Neural crest cell (in vitro differentiated cells): ENCODE data around the gene CACNA2D3. TPM values are rescaled to one million over a fixed set of nuclear protein-coding genes. Genes with fewer than 3 reads are reported as not detected.

Experiments
- DNase-seq: peaks from one replicate; pipeline ENCODE4 v3.0.0; 2021; ENCODE audit warnings: low read depth, mixed read lengths, low spot score
- H3K27ac Mint-ChIP-seq: one replicate; pipeline ENCODE4 v1.8.0; 2021; ENCODE audit warnings: mild to moderate bottlenecking, mixed read lengths; ENCODE audit not compliant: unreplicated experiment
- H3K27me3 Mint-ChIP-seq: 2 replicates; pipeline ENCODE4 v1.8.0; 2021; ENCODE audit warnings: low read depth, mild to moderate bottlenecking, mixed read lengths
- H3K36me3 Mint-ChIP-seq: 2 replicates; pipeline ENCODE4 v1.8.0; 2021; ENCODE audit warnings: low read depth, mild to moderate bottlenecking, mixed read lengths
- H3K4me1 Mint-ChIP-seq: 2 replicates; pipeline ENCODE4 v1.8.0; 2021; ENCODE audit warnings: mixed read lengths
- H3K4me3 Mint-ChIP-seq: one replicate; pipeline ENCODE4 v1.8.0; 2021; ENCODE audit warnings: mild to moderate bottlenecking, mixed read lengths
- H3K9me3 Mint-ChIP-seq: 2 replicates; pipeline ENCODE4 v1.8.0; 2021; ENCODE audit warnings: mixed read lengths
- CTCF ChIP-seq: fragments of 200-600 bp; sonication (generic); conservative IDR thresholded peaks from 2 replicates; pipeline ENCODE4 v1.5.0; 2021; ENCODE audit warnings: antibody characterized with exemption, mild to moderate bottlenecking
- total RNA-seq: library from RNA; stranded (reverse); gene quantifications from 2 replicates; pipeline ENCODE4 v1.2.1, GENCODE V29; 2021

CACNA2D3 gene
- total RNA-seq, 1 donor from 2014 or later, result 0.82 TPM

GRCh38 chr3:54169524-54169923 lies 47.2 kb downstream of the CACNA2D3 start:
- Mint-ChIP-seq H3K36me3 (no peaks in the 10 kb centered on the region), H3K27me3 (no peaks in the 10 kb centered on the region), H3K4me3 (no peak overlapping the region), H3K27ac (no peak overlapping the region), H3K9me3 (no peaks in the 10 kb centered on the region), H3K4me1 (no peaks in the 10 kb centered on the region)
- no peak for TF ChIP-seq CTCF
- DNase-seq, result no peak

- peaks cover 5% of the 10 kb centered on the region for H3K27me3 Mint-ChIP-seq
- DNase-seq, result no peak
- H3K4me1 Mint-ChIP-seq, result no peaks in the 10 kb centered on the region
- H3K36me3 Mint-ChIP-seq, result no peaks in the 10 kb centered on the region
- no peak for TF ChIP-seq CTCF
- H3K4me3 Mint-ChIP-seq, result no peak overlapping the region
- no peak overlapping the region for H3K27ac Mint-ChIP-seq
- no peaks in the 10 kb centered on the region for H3K9me3 Mint-ChIP-seq
Measured at GRCh38 chr3:54171509-54171908, 49.2 kb downstream of the CACNA2D3 start.

- Mint-ChIP-seq H3K36me3 (no peaks in the 10 kb centered on the region), H3K27ac (no peak overlapping the region), H3K9me3 (no peaks in the 10 kb centered on the region), H3K4me3 (no peak overlapping the region), H3K4me1 (no peaks in the 10 kb centered on the region), H3K27me3 (peaks cover 5% of the 10 kb centered on the region)
- TF ChIP-seq CTCF, result no peak
- no peak for DNase-seq
Measured at GRCh38 chr3:54171951-54172350, 49.6 kb downstream of the CACNA2D3 start.

GRCh38 chr3:54173371-54173770 lies 51.0 kb downstream of the CACNA2D3 start:
- Mint-ChIP-seq H3K27ac (no peak overlapping the region), H3K9me3 (no peaks in the 10 kb centered on the region)
- DNase-seq, result no peak

GRCh38 chr3:54176106-54176505 lies 53.8 kb downstream of the CACNA2D3 start:
- Mint-ChIP-seq H3K4me1 (no peaks in the 10 kb centered on the region), H3K36me3 (no peaks in the 10 kb centered on the region), H3K27ac (no peak overlapping the region), H3K4me3 (no peak overlapping the region), H3K9me3 (no peaks in the 10 kb centered on the region), H3K27me3 (peaks cover 20% of the 10 kb centered on the region)
- no peak for TF ChIP-seq CTCF
- no peak for DNase-seq

More at GRCh38 chr3:54173371-54173770, 51.0 kb downstream of the CACNA2D3 start:
- no peak for TF ChIP-seq CTCF
- H3K4me1 Mint-ChIP-seq, result no peaks in the 10 kb centered on the region
- H3K4me3 Mint-ChIP-seq, result no peak overlapping the region
- H3K36me3 Mint-ChIP-seq, result no peaks in the 10 kb centered on the region
- H3K27me3 Mint-ChIP-seq, result peaks cover 13% of the 10 kb centered on the region

GRCh38 chr3:54177816-54178215 lies 55.5 kb downstream of the CACNA2D3 start:
- H3K4me3 Mint-ChIP-seq, result no peak overlapping the region
- no peak overlapping the region for H3K27ac Mint-ChIP-seq
- TF ChIP-seq CTCF, result no peak
- no peaks in the 10 kb centered on the region for H3K36me3 Mint-ChIP-seq
- no peaks in the 10 kb centered on the region for H3K9me3 Mint-ChIP-seq
- no peak for DNase-seq
- peaks cover 20% of the 10 kb centered on the region for H3K27me3 Mint-ChIP-seq
- no peaks in the 10 kb centered on the region for H3K4me1 Mint-ChIP-seq
